WTC11 (cell line): ENCODE measurements around the gene S1PR3. TPM values are rescaled to one million over a fixed set of nuclear protein-coding genes. Genes with fewer than 3 reads are reported as not detected.

Experiments
- ATAC-seq: fragments of 200-7000 bp; cut with Tn5 transposase; 2 replicates; pipeline ENCODE4 v1.10.0; 2021; ENCODE audit warnings: mild to moderate bottlenecking, moderate library complexity
- CTCF ChIA-PET: fragments of 300-600 bp; sonication (Branson Sonifier 250); formaldehyde crosslinking; loops from one replicate; lab custom pipeline; 2021; ENCODE audit warnings: antibody characterized with exemption; lab: Charles Lee
- POLR2A ChIA-PET: fragments of 350-600 bp; sonication (Branson Sonifier 250); formaldehyde crosslinking; loops from one replicate; lab custom pipeline; 2021; ENCODE audit warnings: antibody characterized with exemption; lab: Charles Lee
- DNase-seq: peaks from one replicate; pipeline ENCODE4 v3.0.0; 2021; ENCODE audit warnings: low spot score
- H3K27ac Mint-ChIP-seq: 2 replicates; pipeline ENCODE4 v1.8.0; 2021; ENCODE audit warnings: mixed read lengths
- H3K27me3 Mint-ChIP-seq: 2 replicates; pipeline ENCODE4 v1.8.0; 2021; ENCODE audit warnings: low read depth, mild to moderate bottlenecking, moderate library complexity, mixed read lengths
- H3K36me3 Mint-ChIP-seq: 2 replicates; pipeline ENCODE4 v1.8.0; 2021; ENCODE audit warnings: mixed read lengths
- H3K4me1 Mint-ChIP-seq: 2 replicates; pipeline ENCODE4 v1.8.0; 2022; ENCODE audit warnings: mixed read lengths
- H3K4me3 Mint-ChIP-seq: 2 replicates; pipeline ENCODE4 v1.8.0; 2021; ENCODE audit warnings: mild to moderate bottlenecking, moderate library complexity, mixed read lengths
- H3K9me3 Mint-ChIP-seq: 2 replicates; pipeline ENCODE4 v1.8.0; 2021; ENCODE audit warnings: mixed read lengths
- CBFB ChIP-seq: sonication (generic); formaldehyde crosslinking; IDR thresholded peaks from 2 replicates; pipeline ENCODE4 v1.8.1; 2022; ENCODE audit warnings: mild to moderate bottlenecking, low read depth, missing genetic modification reagents
- ELF4 ChIP-seq: sonication (generic); formaldehyde crosslinking; IDR thresholded peaks from 2 replicates; pipeline ENCODE4 v1.8.1; 2022; ENCODE audit warnings: low read depth, mild to moderate bottlenecking, moderate library complexity, missing genetic modification reagents
- EMX1 ChIP-seq: fragments of 250-450 bp; sonication (Bioruptor Pico); IDR thresholded peaks from 2 replicates; pipeline ENCODE4 v1.8.0; 2021; ENCODE audit warnings: mild to moderate bottlenecking
- KAT7 ChIP-seq: sonication (generic); formaldehyde crosslinking; IDR thresholded peaks from 2 replicates; pipeline ENCODE4 v1.8.1; 2023; ENCODE audit warnings: missing genetic modification reagents, mild to moderate bottlenecking, borderline replicate concordance
- MYBL2 ChIP-seq: sonication (generic); formaldehyde crosslinking; IDR thresholded peaks from 2 replicates; pipeline ENCODE4 v1.8.1; 2023; ENCODE audit warnings: mild to moderate bottlenecking, moderate library complexity, missing genetic modification reagents
- NFATC4 ChIP-seq: fragments of 250-450 bp; sonication (Bioruptor Pico); IDR thresholded peaks from 2 replicates; pipeline ENCODE4 v1.9.0; 2021; ENCODE audit warnings: mild to moderate bottlenecking
- SOX15 ChIP-seq: fragments of 250-450 bp; sonication (Bioruptor Pico); IDR thresholded peaks from 2 replicates; pipeline ENCODE4 v1.9.0; 2021; ENCODE audit warnings: mild to moderate bottlenecking
- ZNF396 ChIP-seq: fragments of 250-450 bp; sonication (Bioruptor Pico); IDR thresholded peaks from 2 replicates; pipeline ENCODE4 v1.8.0; 2021; ENCODE audit warnings: mild to moderate bottlenecking, moderate library complexity, borderline replicate concordance
- total RNA-seq: library from RNA; stranded (reverse); gene quantifications from 3 replicates; pipeline ENCODE4 v1.2.3, GENCODE V29; 2021
- TF ChIP-seq, protein P1 (sequence below): sonication (generic); formaldehyde crosslinking; IDR thresholded peaks from 2 replicates; pipeline ENCODE4 v1.8.0; 2022; ENCODE audit warnings: mild to moderate bottlenecking, missing genetic modification reagents
- TF ChIP-seq, protein P2 (sequence below): fragments of 250-450 bp; sonication (Bioruptor Pico); IDR thresholded peaks from 2 replicates; pipeline ENCODE4 v1.8.0; 2021; ENCODE audit warnings: mild to moderate bottlenecking
- TF ChIP-seq, protein P3 (sequence below): sonication (generic); formaldehyde crosslinking; IDR thresholded peaks from 2 replicates; pipeline ENCODE4 v1.8.1; 2023; ENCODE audit warnings: mild to moderate bottlenecking, missing genetic modification reagents, moderate library complexity
- TF ChIP-seq, protein P4 (sequence below): sonication (generic); formaldehyde crosslinking; IDR thresholded peaks from 2 replicates; pipeline ENCODE4 v1.8.1; 2023; ENCODE audit warnings: mild to moderate bottlenecking, missing genetic modification reagents
- TF ChIP-seq, protein P5 (sequence below): sonication (generic); formaldehyde crosslinking; IDR thresholded peaks from 2 replicates; pipeline ENCODE4 v1.8.1; 2023; ENCODE audit warnings: mild to moderate bottlenecking, missing genetic modification reagents, moderate library complexity
- TF ChIP-seq, protein P6 (sequence below): fragments of 250-450 bp; sonication (Bioruptor Pico); IDR thresholded peaks from 2 replicates; pipeline ENCODE4 v1.9.0; 2021; ENCODE audit warnings: moderate library complexity, mild to moderate bottlenecking, inconsistent platforms, borderline replicate concordance
- TF ChIP-seq, protein P7 (sequence below): sonication (generic); formaldehyde crosslinking; IDR thresholded peaks from 2 replicates; pipeline ENCODE4 v1.8.0; 2022; ENCODE audit warnings: mild to moderate bottlenecking, missing genetic modification reagents
- TF ChIP-seq, protein P8 (sequence below): fragments of 250-450 bp; sonication (Bioruptor Pico); IDR thresholded peaks from 2 replicates; pipeline ENCODE4 v1.9.0; 2021; ENCODE audit warnings: mild to moderate bottlenecking, borderline replicate concordance
- TF ChIP-seq, protein P9 (sequence below): sonication (generic); formaldehyde crosslinking; IDR thresholded peaks from 2 replicates; pipeline ENCODE4 v1.8.0; 2023; ENCODE audit warnings: missing genetic modification reagents
- TF ChIP-seq, protein P10 (sequence below): sonication (generic); formaldehyde crosslinking; IDR thresholded peaks from 2 replicates; pipeline ENCODE4 v1.8.1; 2022; ENCODE audit warnings: mild to moderate bottlenecking, missing genetic modification reagents, moderate library complexity, borderline replicate concordance

S1PR3 gene
- total RNA-seq, 1 experiment from 2014 or later: 7.1 TPM

DNA sequence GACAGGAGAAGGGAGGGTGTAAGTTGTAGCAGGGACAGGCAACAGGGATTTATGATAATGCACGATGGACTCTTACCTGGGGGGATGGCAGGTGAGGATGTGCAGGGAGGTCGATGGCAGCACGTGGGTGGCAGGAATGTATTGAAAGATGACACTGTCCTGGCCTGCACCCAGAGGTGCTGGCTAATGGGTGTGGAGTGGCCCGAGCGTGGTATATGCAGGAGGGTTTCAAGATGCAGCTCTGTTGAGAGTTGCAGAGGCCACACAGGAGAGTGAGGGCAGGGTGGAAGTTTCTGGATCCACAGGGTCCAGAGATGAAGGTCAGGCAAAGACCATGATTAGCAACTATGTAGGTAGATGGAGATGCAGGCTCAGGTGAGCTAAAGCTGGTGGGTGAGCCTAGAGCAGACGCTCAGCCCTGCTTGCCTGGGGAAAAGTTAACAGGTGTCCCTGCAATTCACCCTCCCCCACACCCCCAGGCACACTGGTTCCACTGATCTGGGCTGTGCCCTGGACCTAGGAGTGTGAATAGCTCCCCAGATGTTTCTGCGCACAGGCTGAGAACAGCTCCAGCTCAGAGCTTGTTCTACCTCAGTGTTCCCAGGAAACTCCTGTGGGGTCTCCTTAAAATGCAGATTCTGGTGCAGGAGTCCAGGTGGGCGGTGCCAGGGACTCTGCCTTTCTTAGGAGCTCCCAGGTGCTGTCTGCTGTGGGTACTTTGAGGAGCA is 21.5 kb upstream of the S1PR3 start (continued):
- TF ChIP-seq, protein P1, sequence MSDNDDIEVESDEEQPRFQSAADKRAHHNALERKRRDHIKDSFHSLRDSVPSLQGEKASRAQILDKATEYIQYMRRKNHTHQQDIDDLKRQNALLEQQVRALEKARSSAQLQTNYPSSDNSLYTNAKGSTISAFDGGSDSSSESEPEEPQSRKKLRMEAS (CRISPR knock-in tag): no peak
- TF ChIP-seq NFATC4 (CRISPR knock-in tag) (no peak), EMX1 (CRISPR knock-in tag) (no peak), CBFB (CRISPR knock-in tag) (no peak), ZNF396 (CRISPR knock-in tag) (no peak)
- TF ChIP-seq, protein P2, sequence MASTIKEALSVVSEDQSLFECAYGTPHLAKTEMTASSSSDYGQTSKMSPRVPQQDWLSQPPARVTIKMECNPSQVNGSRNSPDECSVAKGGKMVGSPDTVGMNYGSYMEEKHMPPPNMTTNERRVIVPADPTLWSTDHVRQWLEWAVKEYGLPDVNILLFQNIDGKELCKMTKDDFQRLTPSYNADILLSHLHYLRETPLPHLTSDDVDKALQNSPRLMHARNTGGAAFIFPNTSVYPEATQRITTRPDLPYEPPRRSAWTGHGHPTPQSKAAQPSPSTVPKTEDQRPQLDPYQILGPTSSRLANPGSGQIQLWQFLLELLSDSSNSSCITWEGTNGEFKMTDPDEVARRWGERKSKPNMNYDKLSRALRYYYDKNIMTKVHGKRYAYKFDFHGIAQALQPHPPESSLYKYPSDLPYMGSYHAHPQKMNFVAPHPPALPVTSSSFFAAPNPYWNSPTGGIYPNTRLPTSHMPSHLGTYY: no peak
- TF ChIP-seq, protein P3, sequence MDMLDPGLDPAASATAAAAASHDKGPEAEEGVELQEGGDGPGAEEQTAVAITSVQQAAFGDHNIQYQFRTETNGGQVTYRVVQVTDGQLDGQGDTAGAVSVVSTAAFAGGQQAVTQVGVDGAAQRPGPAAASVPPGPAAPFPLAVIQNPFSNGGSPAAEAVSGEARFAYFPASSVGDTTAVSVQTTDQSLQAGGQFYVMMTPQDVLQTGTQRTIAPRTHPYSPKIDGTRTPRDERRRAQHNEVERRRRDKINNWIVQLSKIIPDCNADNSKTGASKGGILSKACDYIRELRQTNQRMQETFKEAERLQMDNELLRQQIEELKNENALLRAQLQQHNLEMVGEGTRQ (CRISPR knock-in tag): no peak
- TF ChIP-seq, all 79 proteins: peak for 0

DNA sequence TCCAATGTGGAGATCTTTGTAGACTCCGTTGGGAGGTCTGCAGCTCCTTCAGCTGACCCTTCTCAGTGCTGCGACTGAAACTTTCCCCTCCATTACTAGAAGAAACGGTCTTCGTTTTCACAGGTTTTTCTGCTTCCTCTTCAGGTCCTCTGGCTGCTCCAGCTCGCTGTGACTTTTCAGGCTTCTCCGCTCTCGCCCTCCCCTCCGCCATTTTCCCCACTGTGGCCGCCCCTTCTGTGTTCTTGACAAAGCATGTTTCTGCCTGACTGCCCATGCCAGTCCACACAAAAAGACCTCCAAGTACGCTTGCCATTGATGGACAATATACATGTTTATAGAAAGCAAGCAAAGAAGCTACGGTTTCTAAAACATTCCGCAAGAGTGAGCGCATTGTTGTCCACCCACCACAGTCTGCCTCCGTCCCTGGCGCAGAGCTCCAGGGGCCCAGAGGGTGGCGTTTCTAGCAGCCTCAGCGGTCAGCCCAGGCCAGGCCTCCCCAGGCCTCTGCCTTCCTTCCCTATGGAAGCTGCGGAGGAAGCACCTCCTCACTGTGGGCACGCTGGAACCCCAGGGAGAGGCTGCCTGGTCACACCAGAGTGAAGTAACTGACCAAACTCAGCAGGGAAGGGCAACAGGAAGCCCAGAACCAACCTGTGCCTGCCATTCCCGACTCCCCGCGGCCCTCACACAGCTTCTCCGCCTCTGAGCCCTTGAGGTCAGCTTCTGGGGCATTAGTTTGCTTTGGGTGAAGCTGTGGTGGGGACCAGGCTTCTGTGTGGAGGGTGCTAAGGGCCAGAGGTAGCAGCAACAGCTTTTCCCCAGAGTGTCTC is 19.9 kb upstream of the S1PR3 start:
- peaks cover 16% of the 10 kb centered on the region for H3K4me1 Mint-ChIP-seq
- ATAC-seq (peak; percentile 41), DNase-seq (no peak)
- H3K9me3 Mint-ChIP-seq: no peaks in the 10 kb centered on the region
- TF ChIP-seq, protein P4, sequence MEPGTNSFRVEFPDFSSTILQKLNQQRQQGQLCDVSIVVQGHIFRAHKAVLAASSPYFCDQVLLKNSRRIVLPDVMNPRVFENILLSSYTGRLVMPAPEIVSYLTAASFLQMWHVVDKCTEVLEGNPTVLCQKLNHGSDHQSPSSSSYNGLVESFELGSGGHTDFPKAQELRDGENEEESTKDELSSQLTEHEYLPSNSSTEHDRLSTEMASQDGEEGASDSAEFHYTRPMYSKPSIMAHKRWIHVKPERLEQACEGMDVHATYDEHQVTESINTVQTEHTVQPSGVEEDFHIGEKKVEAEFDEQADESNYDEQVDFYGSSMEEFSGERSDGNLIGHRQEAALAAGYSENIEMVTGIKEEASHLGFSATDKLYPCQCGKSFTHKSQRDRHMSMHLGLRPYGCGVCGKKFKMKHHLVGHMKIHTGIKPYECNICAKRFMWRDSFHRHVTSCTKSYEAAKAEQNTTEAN (CRISPR knock-in tag): no peak
- TF ChIP-seq, protein P5, sequence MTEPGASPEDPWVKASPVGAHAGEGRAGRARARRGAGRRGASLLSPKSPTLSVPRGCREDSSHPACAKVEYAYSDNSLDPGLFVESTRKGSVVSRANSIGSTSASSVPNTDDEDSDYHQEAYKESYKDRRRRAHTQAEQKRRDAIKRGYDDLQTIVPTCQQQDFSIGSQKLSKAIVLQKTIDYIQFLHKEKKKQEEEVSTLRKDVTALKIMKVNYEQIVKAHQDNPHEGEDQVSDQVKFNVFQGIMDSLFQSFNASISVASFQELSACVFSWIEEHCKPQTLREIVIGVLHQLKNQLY (CRISPR knock-in tag): no peak
- TF ChIP-seq, protein P6, sequence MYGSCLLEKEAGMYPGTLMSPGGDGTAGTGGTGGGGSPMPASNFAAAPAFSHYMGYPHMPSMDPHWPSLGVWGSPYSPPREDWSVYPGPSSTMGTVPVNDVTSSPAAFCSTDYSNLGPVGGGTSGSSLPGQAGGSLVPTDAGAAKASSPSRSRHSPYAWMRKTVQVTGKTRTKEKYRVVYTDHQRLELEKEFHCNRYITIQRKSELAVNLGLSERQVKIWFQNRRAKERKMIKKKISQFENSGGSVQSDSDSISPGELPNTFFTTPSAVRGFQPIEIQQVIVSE (CRISPR knock-in tag): no peak
- TF ChIP-seq, protein P7, sequence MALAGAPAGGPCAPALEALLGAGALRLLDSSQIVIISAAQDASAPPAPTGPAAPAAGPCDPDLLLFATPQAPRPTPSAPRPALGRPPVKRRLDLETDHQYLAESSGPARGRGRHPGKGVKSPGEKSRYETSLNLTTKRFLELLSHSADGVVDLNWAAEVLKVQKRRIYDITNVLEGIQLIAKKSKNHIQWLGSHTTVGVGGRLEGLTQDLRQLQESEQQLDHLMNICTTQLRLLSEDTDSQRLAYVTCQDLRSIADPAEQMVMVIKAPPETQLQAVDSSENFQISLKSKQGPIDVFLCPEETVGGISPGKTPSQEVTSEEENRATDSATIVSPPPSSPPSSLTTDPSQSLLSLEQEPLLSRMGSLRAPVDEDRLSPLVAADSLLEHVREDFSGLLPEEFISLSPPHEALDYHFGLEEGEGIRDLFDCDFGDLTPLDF (CRISPR knock-in tag): no peak
- TF ChIP-seq KAT7 (CRISPR knock-in tag): no peak
- TF ChIP-seq SOX15: no peak
- no peak for TF ChIP-seq ELF4
- TF ChIP-seq, protein P8, sequence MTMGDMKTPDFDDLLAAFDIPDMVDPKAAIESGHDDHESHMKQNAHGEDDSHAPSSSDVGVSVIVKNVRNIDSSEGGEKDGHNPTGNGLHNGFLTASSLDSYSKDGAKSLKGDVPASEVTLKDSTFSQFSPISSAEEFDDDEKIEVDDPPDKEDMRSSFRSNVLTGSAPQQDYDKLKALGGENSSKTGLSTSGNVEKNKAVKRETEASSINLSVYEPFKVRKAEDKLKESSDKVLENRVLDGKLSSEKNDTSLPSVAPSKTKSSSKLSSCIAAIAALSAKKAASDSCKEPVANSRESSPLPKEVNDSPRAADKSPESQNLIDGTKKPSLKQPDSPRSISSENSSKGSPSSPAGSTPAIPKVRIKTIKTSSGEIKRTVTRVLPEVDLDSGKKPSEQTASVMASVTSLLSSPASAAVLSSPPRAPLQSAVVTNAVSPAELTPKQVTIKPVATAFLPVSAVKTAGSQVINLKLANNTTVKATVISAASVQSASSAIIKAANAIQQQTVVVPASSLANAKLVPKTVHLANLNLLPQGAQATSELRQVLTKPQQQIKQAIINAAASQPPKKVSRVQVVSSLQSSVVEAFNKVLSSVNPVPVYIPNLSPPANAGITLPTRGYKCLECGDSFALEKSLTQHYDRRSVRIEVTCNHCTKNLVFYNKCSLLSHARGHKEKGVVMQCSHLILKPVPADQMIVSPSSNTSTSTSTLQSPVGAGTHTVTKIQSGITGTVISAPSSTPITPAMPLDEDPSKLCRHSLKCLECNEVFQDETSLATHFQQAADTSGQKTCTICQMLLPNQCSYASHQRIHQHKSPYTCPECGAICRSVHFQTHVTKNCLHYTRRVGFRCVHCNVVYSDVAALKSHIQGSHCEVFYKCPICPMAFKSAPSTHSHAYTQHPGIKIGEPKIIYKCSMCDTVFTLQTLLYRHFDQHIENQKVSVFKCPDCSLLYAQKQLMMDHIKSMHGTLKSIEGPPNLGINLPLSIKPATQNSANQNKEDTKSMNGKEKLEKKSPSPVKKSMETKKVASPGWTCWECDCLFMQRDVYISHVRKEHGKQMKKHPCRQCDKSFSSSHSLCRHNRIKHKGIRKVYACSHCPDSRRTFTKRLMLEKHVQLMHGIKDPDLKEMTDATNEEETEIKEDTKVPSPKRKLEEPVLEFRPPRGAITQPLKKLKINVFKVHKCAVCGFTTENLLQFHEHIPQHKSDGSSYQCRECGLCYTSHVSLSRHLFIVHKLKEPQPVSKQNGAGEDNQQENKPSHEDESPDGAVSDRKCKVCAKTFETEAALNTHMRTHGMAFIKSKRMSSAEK (CRISPR knock-in tag): no peak
- no peak for TF ChIP-seq MYBL2
- no peak for TF ChIP-seq NFATC4 (CRISPR knock-in tag)
- TF ChIP-seq, protein P9, sequence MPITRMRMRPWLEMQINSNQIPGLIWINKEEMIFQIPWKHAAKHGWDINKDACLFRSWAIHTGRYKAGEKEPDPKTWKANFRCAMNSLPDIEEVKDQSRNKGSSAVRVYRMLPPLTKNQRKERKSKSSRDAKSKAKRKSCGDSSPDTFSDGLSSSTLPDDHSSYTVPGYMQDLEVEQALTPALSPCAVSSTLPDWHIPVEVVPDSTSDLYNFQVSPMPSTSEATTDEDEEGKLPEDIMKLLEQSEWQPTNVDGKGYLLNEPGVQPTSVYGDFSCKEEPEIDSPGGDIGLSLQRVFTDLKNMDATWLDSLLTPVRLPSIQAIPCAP (CRISPR knock-in tag): no peak
- TF ChIP-seq, protein P10, sequence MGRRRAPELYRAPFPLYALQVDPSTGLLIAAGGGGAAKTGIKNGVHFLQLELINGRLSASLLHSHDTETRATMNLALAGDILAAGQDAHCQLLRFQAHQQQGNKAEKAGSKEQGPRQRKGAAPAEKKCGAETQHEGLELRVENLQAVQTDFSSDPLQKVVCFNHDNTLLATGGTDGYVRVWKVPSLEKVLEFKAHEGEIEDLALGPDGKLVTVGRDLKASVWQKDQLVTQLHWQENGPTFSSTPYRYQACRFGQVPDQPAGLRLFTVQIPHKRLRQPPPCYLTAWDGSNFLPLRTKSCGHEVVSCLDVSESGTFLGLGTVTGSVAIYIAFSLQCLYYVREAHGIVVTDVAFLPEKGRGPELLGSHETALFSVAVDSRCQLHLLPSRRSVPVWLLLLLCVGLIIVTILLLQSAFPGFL (CRISPR knock-in tag): no peak
- no peaks in the 10 kb centered on the region for H3K36me3 Mint-ChIP-seq
- no peak overlapping the region for H3K4me3 Mint-ChIP-seq
- H3K27me3 Mint-ChIP-seq: no peaks in the 10 kb centered on the region
- POLR2A ChIA-PET: interaction anchor here (0.6 kb wide), 1 partner anchor 399 kb away, joined by 3 read pairs; no protein-coding TSS in a partner anchor
- no peak overlapping the region for H3K27ac Mint-ChIP-seq
- CTCF ChIA-PET: interaction anchor here (0.9 to 2.2 kb wide), 2 partner anchors 19 to 29 kb away, joined by 4 to 11 read pairs; partner anchors contain the start of gene S1PR3
